GM18868 (cell line): ENCODE data around the gene PDIA5.

Experiments used
- ATAC-seq: cut with Tn5 transposase; IDR thresholded peaks from one replicate; pipeline ENCODE4 v1.9.1; 2021; ENCODE audit warnings: mild to moderate bottlenecking, moderate library complexity; ENCODE audit not compliant: unreplicated experiment

The PDIA5 gene

DNA sequence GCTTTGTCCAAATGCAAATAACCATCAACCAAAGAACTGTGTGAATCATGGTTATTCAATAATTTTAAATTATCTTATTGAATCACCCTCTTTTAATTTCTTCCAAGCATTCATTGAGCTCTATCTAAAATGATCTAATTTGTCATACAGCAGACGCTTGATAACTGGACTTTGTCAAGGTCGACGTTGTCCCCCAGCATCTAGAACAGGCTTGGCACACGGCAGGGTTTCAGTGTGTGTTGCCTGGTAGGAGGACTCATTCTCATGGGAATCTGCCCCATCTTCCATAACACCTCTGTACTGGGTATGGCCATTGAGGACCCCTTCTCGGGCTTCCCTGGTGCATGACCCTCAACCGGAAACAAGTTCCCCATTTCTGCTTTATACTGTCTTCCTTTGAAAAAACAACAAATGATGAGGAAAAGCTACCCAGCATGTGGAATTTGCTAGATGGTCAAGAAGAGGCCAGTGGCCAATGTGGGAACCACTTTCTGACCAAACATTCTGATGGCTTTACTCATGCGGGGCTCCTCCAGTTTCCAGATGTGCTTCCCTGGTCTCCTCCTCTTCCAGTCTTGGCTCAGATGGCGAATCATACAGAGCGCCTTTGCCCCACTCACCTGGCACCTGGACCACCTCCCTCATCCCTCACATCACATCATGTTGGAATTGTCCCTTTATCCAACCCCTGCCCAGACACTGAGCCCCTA, 93.3 kb downstream of the PDIA5 start:
- ATAC-seq, result no peak

DNA sequence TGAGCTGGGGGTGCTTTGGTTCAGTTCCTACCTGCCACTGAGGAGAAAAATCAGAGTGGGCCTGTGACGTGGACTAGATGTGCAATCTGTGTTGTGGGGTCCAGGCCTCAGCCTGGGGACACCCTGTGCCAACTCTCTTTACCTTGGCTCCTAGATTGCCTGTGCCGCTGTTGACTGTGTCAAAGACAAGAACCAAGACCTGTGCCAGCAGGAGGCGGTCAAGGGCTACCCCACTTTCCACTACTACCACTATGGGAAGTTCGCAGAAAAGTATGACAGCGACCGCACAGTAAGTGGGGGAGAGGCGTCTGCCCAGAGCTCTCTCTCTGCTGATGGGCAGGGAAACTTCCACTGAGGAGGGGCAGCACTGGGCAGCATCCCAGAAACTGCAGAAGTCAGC, 94.3 kb downstream of the PDIA5 start:
- ATAC-seq, result no peak

DNA sequence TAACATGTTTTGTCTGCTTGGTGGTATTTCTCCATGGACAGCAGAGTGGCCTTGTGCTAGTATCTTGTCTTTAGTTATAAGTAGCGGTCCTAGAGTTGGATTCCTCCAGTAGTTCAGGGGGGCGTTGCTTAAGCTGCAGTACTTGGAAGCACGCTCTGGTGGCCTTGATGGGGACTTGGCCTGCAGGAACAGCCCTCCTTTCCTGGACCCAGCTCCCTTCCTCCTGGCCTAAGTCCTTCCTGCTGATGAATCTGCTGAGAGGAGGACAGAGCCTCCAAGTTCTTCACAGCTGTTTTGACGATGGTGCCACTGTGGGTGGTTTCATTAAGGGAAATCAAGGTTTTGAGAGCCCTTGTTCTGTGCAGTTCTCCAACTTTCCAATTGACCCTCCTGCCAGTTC, 96.3 kb downstream of the PDIA5 start:
- ATAC-seq, result no peak

DNA sequence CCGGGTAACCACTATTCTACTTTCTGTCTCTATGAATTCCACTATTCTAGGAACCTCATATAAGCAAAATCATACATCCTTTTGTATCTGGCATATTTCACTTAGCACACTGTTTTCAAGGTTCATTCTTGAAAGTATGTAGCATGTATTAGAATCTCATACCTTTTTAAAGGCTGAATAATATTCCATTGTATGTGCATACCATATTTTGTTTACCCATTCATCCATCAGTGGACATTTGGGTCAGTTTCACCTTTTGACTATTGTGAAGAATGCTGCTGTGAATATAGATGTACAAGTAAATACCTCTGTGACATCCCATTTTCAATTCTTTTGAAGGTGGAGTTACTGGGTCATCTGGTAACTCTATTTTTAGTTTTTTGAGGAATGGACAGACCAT, 98.3 kb downstream of the PDIA5 start:
- ATAC-seq, result no peak

DNA sequence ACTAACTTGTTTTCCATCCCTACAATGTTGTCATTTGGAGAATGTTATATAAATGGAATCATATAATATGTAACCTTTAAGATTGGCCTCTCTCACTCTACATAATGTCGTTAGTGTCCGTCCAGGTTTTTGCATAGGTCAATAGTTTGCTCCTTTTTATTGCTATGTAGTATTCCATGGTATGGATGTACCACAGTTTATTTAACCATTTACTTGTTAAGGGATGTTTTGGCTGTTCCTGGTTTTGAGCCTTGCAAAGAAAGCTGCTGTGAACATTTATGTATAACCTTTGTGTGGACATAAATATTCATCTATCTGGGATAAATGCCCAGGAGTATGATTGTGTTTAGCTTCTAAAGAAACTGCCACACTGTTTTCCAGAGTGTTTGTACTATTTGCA, 100.9 kb downstream of the PDIA5 start:
- no peak for ATAC-seq

DNA sequence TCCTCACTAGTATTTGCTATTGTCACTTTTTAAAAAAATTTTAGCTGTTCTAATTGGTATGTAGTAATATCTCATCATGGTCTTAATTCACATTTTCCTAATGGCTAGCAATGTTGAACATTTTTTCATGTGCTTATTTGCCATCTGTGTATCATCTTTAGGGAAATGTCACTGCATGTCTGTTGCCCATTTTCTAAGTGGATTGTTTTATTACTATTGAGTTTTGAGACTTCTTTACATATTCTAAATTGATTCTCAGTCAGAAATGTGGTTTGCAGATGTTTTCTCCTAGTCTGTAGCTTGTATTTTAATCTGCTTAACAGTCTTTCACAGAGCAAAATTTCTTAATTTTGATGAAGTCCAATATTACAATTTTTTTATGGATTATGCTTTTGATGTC, 101.3 kb downstream of the PDIA5 start:
- ATAC-seq, result no peak

DNA sequence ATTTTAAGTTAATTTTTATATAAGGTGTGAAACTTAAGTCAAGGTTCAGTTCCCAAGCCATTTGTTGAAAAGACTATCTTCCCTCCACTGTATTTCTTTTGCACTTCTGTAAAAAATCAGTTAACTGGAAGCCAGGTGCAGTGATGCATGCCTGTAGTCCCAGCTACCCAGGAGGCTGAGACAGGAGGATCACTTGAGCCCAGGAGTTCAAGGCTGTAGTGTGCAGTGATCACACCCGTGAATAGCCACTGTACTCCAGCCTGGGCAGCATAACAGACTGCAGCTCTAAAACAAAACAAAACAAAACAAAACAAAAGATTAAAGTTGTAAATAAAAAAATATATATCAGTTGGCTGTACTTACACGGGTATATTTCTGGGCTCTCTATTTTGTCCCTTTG, 101.8 kb downstream of the PDIA5 start:
- ATAC-seq, result no peak

DNA sequence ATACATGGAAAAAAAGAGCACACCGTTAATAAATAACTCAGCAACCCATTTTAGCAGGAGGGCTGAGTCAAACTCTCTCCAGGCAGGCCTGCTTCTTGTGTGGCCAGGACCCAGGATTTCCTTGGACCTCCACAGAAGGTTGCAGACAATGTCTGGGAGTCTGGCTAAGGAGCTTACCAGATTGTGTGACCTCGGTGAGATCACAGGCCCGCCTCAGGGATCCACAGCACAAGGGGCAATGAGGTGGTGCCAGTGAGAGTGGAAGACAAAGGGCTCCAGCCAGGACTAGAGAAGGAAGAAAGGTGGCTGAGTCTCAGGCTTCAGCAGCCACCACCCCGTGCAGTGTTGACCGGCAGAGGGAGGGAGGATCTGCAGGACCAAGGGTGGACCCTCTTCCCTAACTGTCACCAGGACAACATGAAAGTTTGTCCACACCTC, 102.7 kb downstream of the PDIA5 start:
- no peak for ATAC-seq

DNA sequence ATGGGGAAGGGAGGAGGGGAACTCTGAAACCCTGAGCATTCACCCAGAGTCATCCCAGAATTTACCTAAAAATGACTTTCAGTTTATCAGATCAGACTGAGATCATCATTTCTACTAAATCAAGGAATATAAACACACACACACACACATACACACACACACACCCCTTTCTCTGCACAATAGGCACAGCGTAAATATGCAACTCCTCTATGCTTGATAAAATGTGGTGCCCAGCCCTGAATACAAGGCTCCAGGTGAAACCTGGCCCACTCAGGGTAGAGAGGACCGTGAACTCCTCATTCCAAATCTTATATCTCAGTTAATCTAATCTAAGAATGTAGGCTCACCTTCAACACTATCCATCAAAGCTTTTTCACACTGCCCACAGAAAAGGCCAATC, 103.1 kb downstream of the PDIA5 start:
- no peak for ATAC-seq

DNA sequence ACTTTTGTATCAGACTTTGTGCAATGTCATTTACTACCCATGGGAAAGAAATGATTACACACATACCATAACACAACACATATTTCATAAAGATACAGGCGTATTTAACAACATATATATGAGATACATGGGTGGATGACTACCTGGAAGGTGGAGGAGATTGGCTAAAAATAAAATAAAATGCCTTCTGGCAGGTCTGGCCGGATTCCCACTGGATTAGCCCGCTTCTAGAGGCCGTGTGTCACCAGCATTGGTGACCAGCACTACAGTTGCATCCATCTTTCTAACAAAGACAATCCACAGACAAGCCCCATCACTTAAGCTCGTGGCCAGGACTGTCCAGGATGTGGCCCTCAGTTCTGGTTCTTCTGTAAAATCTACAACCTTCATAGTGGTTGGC, 114.0 kb downstream of the PDIA5 start:
- ATAC-seq, result no peak

DNA sequence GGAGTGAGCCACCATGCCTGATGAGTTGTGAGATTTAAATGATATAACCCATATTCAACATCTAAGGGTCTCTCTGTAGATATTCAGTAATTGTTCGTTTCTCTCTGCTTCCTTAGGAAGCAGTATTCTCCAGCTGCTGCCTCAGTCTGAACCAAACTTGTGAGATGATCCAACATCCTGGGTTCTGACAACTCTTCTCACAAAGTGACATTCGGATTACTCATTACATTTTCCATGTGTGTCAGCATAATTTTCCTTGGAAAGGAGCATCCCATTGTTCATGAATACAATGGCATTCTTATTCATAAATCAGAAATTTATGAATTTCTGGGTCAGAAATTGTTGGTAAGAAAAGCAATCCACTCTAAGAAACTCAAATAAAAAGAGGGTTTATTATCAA, 119.9 kb downstream of the PDIA5 start:
- ATAC-seq, result no peak

DNA sequence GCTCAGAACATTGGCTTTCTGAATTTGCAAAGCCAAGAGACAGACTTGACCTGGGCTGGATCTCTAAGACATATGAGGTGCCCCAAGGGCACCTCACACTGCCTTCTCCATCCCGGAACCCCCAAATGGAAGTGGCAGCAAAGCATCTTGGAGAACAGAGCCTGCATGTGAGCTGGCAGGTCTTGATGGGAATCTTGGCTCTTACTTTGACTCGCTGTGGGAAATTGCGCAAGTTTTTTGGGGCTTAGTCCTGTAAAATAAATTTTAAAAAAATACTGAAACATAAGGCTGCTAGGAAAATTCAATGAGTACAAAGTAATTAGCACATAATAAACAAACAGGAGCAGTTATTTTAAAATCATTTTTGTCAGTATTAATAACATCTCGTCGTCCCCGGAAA, 121.2 kb downstream of the PDIA5 start:
- ATAC-seq, result no peak

DNA sequence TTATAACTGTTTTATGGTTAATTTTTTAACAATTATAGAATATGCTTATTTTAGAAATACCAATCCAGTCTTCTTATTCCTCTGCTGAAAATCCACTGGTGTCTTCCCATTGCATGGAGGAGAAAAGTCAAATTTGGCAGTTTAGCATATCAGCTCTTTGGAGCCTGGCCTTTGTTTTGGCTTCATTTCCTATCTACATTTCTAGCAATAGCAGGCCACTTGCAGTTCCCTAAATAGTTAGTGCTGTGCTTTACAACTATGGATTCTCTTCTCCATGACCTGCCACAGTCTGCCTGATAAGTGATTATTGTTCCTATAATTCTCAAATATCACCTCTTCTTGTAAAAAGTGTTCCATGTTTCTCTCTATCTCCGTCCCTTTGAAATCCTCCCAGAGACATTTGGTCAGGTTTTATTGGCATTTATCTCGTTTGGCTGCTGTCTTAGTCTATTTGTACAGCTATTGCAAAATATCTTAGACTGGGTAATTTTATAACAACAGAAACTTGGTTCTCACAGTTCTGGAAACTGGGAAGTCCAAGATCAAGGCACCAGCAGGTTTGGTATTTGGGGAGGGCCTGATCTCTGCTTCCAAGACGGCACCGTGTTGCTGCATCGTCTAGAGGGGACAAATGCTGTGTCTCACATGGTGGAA, 126.8 kb downstream of the PDIA5 start:
- no peak for ATAC-seq

DNA sequence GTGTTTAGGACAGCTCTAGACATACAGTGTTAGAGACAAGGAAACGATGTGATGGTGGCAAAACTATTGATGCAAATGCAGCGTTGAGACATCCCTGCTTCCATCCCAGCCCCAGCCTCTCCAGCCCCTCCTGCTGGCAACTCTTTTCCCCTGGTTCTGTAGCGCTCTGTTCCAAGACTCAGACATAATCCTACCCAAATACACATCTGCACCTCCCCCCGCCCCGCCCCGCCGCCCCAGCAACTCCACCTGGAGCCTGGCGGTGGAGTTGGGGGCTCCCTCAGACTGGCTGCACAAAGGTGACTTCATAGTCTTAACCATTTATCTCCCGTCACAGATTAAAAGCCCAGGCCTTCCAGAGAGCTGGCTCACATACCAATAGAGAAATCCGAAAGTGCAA, 127.7 kb downstream of the PDIA5 start:
- ATAC-seq, result no peak

DNA sequence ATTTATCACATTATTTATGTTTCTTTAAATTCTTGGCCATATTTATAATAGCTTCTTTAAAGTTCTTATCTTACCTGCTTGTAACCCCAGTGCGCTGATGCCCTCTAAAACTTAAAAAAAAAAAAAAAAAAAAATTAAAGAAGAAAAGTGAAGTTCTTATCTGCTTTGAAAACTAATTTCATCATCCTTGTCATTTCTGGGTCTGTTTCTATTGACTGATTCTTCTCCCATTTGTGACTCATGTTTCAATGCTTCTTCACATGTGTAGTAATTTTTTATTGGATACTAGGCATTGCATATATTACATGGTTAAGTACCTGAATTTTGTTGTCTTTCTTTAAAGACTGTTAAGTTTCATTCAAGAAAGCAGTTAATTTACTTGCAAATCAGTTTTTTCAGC, 131.5 kb downstream of the PDIA5 start:
- ATAC-seq, result no peak

DNA sequence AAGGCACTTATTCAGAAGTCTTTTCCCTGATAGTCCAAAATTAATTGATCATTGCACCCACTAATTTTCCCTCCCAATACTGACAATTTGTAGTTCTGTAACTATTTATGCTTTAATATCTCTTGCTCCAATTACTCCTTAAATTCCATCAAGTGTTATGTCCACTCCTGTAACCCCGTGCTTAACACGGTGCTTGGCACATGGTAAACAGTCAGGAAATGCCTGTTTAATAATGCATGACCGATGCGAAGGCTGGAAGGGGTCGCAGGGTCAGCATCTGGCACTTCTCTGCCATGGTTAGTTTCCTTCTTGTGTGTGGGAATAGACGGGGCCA, 134.4 kb downstream of the PDIA5 start:
- no peak for ATAC-seq

DNA sequence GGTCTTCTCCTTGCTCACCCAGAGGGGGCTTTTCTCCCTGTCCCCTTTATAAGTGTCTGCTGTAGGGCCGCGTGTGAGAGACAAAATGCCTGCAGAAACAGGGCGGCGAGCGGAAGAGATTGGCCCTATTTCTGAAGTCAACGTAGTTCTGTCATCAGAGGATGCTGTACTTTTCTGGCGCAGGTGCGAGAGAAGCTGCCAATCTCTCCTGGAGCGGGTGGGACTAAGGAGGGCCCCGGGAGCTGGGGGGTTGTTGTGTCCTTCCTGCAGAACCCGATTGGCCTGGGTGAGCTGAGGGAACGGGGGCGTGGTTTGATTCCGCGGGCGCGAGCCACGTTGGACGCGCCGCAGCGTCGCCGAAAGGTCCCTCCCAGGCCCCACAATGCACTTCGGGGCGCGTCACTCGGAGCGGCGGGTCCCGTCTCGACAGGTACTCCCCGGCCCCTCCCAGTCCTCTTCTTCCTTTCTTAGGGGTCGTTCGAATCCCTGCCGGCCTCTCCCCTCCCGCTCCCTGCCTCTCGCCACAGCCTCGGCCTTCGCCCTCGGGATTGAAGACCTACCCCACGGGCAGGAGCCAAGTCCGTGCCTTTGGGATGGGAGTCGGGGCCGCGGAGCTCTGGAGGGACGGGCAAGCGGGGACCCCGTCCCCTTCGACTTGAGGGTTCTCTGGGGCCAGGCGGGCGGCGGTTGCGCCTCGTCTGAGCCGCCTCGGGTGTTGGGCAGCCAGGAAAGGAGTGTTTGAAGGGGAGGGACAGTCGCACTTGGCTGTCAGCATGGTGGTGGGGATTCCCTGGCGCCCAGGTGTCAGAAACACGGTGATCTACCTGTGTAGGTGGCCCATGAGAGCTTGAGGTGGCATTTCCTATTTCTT, 135.0 kb downstream of the PDIA5 start, which contains the start of gene SEC22A:
Gene SEC22A, plus strand, starts transcription at position 387 of the 871 bp plus-strand sequence. CDS start 7,275 bp downstream, outside the sequence.
- ATAC-seq, result peak; percentile 99

DNA sequence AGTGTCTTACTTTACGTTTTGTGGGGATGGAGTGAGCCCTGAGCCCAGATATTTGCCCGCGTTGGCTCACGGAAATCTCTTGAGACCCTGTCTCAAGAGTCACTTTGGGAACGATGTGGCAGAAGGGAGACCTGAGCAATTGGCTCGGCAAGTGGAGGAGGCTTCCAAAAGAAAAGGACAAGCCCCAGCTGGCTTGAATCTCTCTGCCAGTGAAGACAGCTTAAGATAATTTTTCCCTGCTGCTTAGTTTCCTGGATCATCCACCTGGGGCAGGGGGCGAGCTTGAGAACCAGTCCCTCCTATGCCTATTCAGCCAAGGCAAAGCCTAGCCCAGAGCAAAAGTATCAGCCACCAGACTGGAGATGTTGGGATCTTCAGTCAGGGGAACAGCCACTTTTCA, 135.6 kb downstream of the PDIA5 start:
- no peak for ATAC-seq
